HG03135 (cell line): ENCODE results near the gene ZNF410.
"Not testable (repeated sequence)": the region's sequence is repeated elsewhere in the genome, so short reads cannot be mapped to it uniquely, and the experiment has no call there.

Experiments
- ATAC-seq: cut with Tn5 transposase; IDR thresholded peaks from one replicate; pipeline ENCODE4 v1.9.1; 2021; ENCODE audit warnings: mild to moderate bottlenecking, moderate library complexity; ENCODE audit not compliant: unreplicated experiment

ZNF410 gene

GRCh38 chr14:73886449-73887317 lies at the start of gene ZNF410:
Gene ZNF410, plus strand, starts transcription at chr14:73886859. Its CDS starts 5,317 bp downstream, at chr14:73892176.
- ATAC-seq: peak; percentile 92

GRCh38 chr14:73838293-73839034 lies 48.2 kb upstream of the ZNF410 start:
- not testable (repeated sequence) for ATAC-seq

GRCh38 chr14:73842201-73842600 lies 44.5 kb upstream of the ZNF410 start:
- ATAC-seq: no peak

- no peak for ATAC-seq
These were observed 43.8 kb upstream of the ZNF410 start for GRCh38 chr14:73842851-73843250.

GRCh38 chr14:73843296-73843695 lies 43.4 kb upstream of the ZNF410 start:
- ATAC-seq: no peak

GRCh38 chr14:73846947-73847346 lies 39.7 kb upstream of the ZNF410 start:
- ATAC-seq: no peak

- ATAC-seq: no peak
These were observed 35.7 kb upstream of the ZNF410 start for GRCh38 chr14:73851000-73851399.

- ATAC-seq: peak; percentile 78
These were observed 34.9 kb upstream of the ZNF410 start, which contains the start of gene PTGR2 for GRCh38 chr14:73851567-73852382. Gene PTGR2, plus strand, starts transcription at chr14:73851831. Its CDS starts 7,032 bp downstream, at chr14:73858863.

GRCh38 chr14:73859145-73859544 lies 27.5 kb upstream of the ZNF410 start:
- ATAC-seq: no peak

- ATAC-seq: no peak
These were observed 25.6 kb upstream of the ZNF410 start for GRCh38 chr14:73861073-73861472.

GRCh38 chr14:73862480-73862879 lies 24.2 kb upstream of the ZNF410 start:
- ATAC-seq: no peak

- no peak for ATAC-seq
These were observed 23.4 kb upstream of the ZNF410 start for GRCh38 chr14:73863209-73863608.

- ATAC-seq: no peak
These were observed 21.0 kb upstream of the ZNF410 start for GRCh38 chr14:73865534-73866113.

GRCh38 chr14:73869754-73870153 lies 16.9 kb upstream of the ZNF410 start:
- ATAC-seq: not testable (repeated sequence)

- no peak for ATAC-seq
These were observed 16.0 kb upstream of the ZNF410 start for GRCh38 chr14:73870525-73871235.

GRCh38 chr14:73873660-73874059 lies 13.0 kb upstream of the ZNF410 start:
- ATAC-seq: no peak

GRCh38 chr14:73877790-73878189 lies 8.9 kb upstream of the ZNF410 start:
- ATAC-seq: no peak

GRCh38 chr14:73878436-73878835 lies 8.2 kb upstream of the ZNF410 start:
- ATAC-seq: no peak

GRCh38 chr14:73879027-73879426 lies 7.6 kb upstream of the ZNF410 start:
- ATAC-seq: no peak
